ENCODE measurements around the gene CLDN10.

CLDN10 gene

DNA sequence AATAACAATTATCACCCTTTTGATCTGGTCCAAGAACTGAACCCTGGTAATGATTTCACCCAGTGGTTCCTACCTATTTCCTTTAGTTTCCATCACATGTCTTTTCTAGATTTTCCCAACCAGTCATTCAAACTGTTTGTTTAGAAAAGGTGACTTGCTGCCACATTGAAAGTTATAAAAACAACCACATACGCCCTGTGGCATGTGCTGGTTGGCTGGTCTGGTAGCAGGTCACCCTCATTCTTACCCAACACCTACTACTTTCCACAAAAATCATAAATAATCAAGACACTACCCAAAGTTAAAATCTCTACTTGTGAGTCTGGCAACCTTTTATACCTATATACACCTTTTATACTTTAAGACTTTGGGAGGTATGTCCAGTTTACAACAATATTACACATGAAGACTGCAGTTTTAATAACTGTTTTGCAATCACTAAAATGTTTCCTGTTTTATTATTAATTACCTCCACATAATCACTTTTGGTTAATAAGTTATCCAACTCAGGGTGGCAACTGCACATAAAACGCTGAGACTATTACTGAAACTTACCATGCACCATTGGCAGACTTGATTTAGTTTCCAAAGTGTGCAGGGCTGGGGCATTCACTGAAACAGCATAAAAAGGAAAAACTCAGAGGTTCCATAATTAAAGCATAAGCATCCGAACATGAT lies 53.1 kb downstream of the CLDN10 start:
- FAIRE-seq (no peak), DNase-seq (ENCODE audit: insufficient read length, low spot score) (no peak)
- TF ChIP-seq, protein P1, sequence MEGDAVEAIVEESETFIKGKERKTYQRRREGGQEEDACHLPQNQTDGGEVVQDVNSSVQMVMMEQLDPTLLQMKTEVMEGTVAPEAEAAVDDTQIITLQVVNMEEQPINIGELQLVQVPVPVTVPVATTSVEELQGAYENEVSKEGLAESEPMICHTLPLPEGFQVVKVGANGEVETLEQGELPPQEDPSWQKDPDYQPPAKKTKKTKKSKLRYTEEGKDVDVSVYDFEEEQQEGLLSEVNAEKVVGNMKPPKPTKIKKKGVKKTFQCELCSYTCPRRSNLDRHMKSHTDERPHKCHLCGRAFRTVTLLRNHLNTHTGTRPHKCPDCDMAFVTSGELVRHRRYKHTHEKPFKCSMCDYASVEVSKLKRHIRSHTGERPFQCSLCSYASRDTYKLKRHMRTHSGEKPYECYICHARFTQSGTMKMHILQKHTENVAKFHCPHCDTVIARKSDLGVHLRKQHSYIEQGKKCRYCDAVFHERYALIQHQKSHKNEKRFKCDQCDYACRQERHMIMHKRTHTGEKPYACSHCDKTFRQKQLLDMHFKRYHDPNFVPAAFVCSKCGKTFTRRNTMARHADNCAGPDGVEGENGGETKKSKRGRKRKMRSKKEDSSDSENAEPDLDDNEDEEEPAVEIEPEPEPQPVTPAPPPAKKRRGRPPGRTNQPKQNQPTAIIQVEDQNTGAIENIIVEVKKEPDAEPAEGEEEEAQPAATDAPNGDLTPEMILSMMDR (IDR thresholded peaks at IDR 0.05; ENCODE audit: insufficient read depth, missing control alignments), result no peak

DNA sequence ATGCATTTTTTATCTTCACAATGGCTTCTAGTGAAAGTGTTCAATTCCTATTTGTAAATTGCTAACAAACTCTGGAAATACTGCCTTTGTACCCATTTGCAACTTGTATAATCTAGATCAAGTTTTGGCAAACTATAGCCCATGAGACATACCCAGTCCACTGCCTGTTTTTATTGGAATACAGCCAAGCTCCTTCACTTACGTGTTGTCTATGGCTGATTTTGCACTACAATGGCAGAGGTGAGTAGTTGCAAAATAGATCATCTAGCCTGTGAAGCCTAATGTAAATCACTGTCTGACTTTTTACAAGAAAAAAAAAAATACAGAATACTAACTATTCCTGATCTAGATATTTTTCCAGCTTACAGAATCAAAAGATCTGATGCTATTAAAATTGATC lies 54.8 kb downstream of the CLDN10 start:
- FAIRE-seq, result no peak
- TF ChIP-seq, protein P1 (IDR thresholded peaks at IDR 0.05; ENCODE audit: insufficient read depth, missing control alignments), result no peak
- DNase-seq (ENCODE audit: insufficient read length, low spot score), result no peak

DNA sequence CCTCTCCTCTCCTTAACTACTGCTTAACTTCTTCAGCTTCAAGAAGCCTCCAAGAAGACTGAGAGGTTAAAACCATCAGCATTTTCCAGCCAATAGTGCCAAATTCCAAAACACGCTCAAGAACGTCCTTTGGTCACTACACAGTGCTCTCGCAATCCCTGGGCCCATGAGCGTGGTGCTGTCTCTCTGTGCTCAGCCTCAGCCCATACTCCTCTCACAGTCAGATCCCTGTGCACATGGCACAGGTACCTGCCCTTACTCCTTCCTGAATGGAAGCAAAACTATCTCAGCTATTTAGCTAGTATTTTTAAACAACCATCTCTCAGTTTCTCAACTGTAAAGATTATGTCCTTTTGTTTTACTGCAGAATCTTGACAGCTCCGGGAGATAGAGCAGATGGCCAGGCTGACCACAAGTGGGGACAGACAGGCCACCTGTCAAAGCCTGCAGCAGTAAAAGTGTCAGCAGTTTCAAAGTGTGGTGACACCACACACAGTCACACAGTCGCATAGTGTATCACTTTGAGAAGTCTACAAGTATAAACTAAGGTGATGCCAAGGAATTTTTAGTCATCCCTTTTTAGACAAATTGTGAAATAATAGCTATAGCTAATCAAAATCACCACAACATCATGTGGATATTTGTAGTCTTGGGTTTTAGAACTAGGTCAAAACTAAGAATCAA lies 56.3 kb downstream of the CLDN10 start:
- DNase-seq (ENCODE audit: insufficient read length, low spot score), result no peak
- TF ChIP-seq, protein P1 (IDR thresholded peaks at IDR 0.05; ENCODE audit: insufficient read depth, missing control alignments), result no peak
- no peak for FAIRE-seq

DNA sequence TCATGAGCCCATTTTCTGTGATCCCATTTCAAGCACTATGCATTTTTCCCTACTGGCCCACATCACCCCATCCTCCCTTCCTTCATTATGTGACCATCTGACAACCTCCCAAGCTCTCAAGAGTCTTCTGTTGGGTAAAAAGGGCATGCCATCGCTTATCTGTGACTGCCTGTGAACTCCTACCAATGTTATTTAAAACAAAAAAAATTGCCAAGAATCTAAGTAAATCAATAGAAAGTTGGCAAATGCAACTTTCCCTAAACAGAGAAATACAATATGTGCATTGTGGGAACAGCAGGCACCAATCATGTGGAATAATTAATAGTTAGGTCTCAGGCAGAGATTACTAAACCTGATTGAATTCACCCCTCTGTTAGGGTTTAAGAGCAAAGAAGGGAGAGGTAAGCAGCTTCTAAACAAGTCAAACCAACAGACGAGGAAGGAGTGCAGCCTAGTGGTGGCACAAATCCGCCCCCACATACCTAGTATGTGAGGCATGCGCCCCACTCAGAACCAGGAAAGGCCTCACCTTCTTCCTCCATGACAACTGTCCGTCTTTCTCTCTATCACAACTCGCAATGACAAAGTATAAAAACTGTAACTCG lies 62.2 kb downstream of the CLDN10 start:
- FAIRE-seq, result no peak
- TF ChIP-seq, protein P1 (IDR thresholded peaks at IDR 0.05; ENCODE audit: insufficient read depth, missing control alignments), result no peak
- DNase-seq (ENCODE audit: insufficient read length, low spot score), result no peak

DNA sequence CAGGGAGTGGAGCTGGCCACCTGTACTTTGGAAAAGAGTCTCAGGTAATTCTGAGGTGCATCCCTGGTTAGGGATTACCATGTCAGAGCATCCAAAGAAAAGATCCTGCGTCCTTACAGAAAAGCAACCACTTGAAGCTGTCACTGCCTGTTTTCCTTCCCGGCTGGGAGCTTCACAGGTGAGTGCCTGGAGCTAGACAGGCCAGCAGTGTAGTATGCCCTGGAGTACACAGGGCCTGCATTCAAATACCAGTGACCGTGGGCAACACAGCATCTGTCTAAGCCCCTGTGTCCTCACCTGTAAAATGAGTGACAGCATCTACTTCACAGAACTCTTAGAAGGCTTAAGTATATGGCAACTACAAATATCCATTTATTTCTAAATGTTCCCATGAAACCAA lies 63.0 kb downstream of the CLDN10 start:
- no peak for FAIRE-seq
- DNase-seq (ENCODE audit: insufficient read length, low spot score), result no peak
- TF ChIP-seq, protein P1 (IDR thresholded peaks at IDR 0.05; ENCODE audit: insufficient read depth, missing control alignments), result no peak

DNA sequence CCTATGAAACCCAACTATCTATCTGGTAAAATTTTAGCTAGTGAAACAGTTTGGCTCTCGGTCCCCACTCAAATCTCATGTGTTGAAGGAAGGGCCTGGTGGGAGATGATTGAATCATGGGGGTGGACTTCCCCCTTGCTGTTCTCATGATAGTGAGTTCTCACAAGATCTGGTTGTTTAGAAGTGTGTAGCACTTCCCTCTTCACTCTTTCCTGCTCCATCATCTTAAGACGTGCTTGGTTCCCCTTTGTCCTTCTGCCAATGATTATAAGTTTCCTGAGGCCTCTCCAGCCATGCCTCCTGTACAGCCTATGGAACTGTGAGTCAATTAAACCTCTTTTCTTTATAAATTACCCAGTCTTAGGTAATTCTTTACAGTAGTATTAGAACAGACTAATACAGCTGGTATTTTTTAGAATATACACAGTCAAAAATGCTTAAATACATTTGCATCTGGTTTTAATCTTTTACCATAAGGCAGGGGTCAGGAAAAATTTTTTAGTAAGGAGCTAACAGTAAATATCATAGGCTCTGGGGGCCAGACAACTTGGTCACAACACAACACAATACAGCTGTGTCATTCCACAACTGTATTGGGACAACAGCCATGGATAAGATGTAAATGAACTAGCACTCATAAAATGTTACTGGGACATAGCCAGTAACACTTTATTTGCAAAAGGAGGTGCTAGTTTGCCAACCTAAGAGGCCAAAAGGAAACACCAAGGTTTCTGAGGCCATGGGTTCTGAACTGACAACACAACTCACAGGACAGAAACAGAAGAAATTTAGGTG lies 67.7 kb downstream of the CLDN10 start:
- no peak for DNase-seq (ENCODE audit: insufficient read length, low spot score)
- FAIRE-seq, result no peak
- TF ChIP-seq, protein P1 (IDR thresholded peaks at IDR 0.05; ENCODE audit: insufficient read depth, missing control alignments), result no peak

Measured in D721Med (cell line).